HEK293 (cell line): Measurements from ENCODE around the gene PRND.
"Not testable (repeated sequence)": the region's sequence is repeated elsewhere in the genome, so short reads cannot be mapped to it uniquely, and the experiment has no call there.

ENCODE experiments used
- CTCF ChIP-seq: fragments of 450-650 bp; formaldehyde crosslinking; IDR thresholded peaks from 2 replicates; pipeline ENCODE4 v1.5.1; 2016; ENCODE audit warnings: missing biosample characterization, missing genetic modification characterization
- KLF7 ChIP-seq: fragments of 450-650 bp; formaldehyde crosslinking; IDR thresholded peaks from 2 replicates; pipeline ENCODE4 v1.5.1; 2016; ENCODE audit warnings: missing biosample characterization, missing genetic modification characterization, borderline replicate concordance
- PRDM1 ChIP-seq: fragments of 450-650 bp; formaldehyde crosslinking; IDR thresholded peaks from 2 replicates; pipeline ENCODE4; 2016; ENCODE audit warnings: missing biosample characterization, missing genetic modification characterization
- REST ChIP-seq: fragments of 450-650 bp; formaldehyde crosslinking; IDR thresholded peaks from 2 replicates; pipeline ENCODE4 v1.5.1; 2016; ENCODE audit warnings: missing biosample characterization, missing genetic modification characterization
- SALL2 ChIP-seq: fragments of 450-650 bp; formaldehyde crosslinking; IDR thresholded peaks from 2 replicates; pipeline ENCODE4 v1.5.0; 2017; ENCODE audit warnings: missing biosample characterization, mild to moderate bottlenecking, missing genetic modification characterization, borderline replicate concordance
- ZBTB7A ChIP-seq: fragments of 450-650 bp; formaldehyde crosslinking; IDR thresholded peaks from 2 replicates; pipeline ENCODE4 v1.5.1; 2016; ENCODE audit warnings: low read depth, missing biosample characterization, missing genetic modification characterization
- ZNF280D ChIP-seq: fragments of 450-650 bp; formaldehyde crosslinking; IDR thresholded peaks from 2 replicates; pipeline ENCODE4 v1.5.1; 2016; ENCODE audit warnings: missing biosample characterization, missing genetic modification characterization
- ZNF350 ChIP-seq: fragments of 450-650 bp; formaldehyde crosslinking; IDR thresholded peaks from 2 replicates; pipeline ENCODE4 v1.5.0; 2017; ENCODE audit warnings: missing biosample characterization, mild to moderate bottlenecking, missing genetic modification characterization
- ZNF621 ChIP-seq: fragments of 450-650 bp; formaldehyde crosslinking; IDR thresholded peaks from 2 replicates; pipeline ENCODE4 v1.5.1; 2017; ENCODE audit warnings: missing biosample characterization, missing genetic modification characterization

- not testable (repeated sequence) for TF ChIP-seq ZBTB7A (tag by site-specific recombination); SALL2 (tag by site-specific recombination); CTCF (tag by site-specific recombination); ZNF621 (tag by site-specific recombination); ZNF350; KLF7 (tag by site-specific recombination); ZNF280D (tag by site-specific recombination); PRDM1 (tag by site-specific recombination); REST (tag by site-specific recombination)
Measured at GRCh38 chr20:4723553-4723952, 1.8 kb downstream of the PRND start.
